ENCODE results near the gene SNRNP25.

Gene SNRNP25

GRCh38 chr16:100989-101388 lies 47.4 kb downstream of the SNRNP25 start:
- H3K4me3 Mint-ChIP-seq: no peak overlapping the region
- H3K27ac Mint-ChIP-seq: no peak overlapping the region
- peaks cover 3 to 6% of the 10 kb centered on the region in 2 donors for H3K4me1 Mint-ChIP-seq (ENCODE audit: low read depth in 2 of 2)
- peaks cover 21% of the 10 kb centered on the region for H3K36me3 Mint-ChIP-seq (ENCODE audit: insufficient read depth)
- no peak for ATAC-seq (replicated peaks)
- H3K9me3 Mint-ChIP-seq: no peaks in the 10 kb centered on the region
- DNase-seq: no peak
- no peaks in the 10 kb centered on the region for H3K27me3 Mint-ChIP-seq

GRCh38 chr16:101586-101985 lies 48.0 kb downstream of the SNRNP25 start:
- no peaks in the 10 kb centered on the region for H3K9me3 Mint-ChIP-seq
- peaks cover 3 to 6% of the 10 kb centered on the region in 2 donors for H3K4me1 Mint-ChIP-seq (ENCODE audit: low read depth in 2 of 2)
- H3K36me3 Mint-ChIP-seq (ENCODE audit: insufficient read depth): peaks cover 21% of the 10 kb centered on the region
- DNase-seq (no peak), ATAC-seq (replicated peaks) (no peak)
- no peak overlapping the region for H3K4me3 Mint-ChIP-seq
- no peaks in the 10 kb centered on the region for H3K27me3 Mint-ChIP-seq
- peak overlapping the region in 1 of 2 donors; percentile 21 for H3K27ac Mint-ChIP-seq

DNA sequence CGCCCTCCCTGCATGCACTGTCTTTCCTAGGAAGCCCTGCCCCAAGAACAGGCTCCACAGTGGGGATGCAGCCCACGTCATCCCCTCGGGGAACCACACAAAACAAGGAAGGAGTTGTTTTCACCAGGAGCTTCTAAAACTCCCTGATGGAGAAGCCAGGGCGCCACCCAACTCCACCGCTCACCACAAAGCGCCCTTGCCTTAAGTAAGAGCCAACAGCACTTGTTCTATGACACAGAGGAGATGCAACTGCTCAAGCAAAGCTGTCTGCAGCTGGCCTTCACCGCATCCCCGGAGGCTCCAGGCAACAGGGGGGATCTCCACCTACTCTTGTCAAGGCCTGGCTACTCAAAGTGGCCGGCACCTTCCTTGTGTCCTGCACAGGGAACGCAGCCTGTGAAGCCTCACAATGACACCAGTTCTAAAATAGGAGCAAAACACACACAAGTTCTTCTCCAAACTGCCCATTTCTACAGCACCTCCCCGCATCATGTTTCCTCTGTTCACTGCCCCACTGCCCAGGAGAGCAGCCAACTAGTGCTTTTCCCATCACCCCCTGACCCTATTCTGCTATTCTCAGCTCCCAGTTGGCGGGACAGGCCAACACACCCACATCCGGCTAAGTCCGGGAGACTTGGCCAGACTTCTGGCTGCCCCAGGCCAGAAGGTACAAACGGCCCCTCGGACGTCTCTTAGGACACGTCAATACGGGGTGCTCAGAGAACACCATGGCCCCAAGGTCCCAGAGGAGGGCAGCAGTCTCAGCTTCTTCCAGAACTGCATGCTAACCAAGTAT lies 48.6 kb downstream of the SNRNP25 start:
- peaks cover 21% of the 10 kb centered on the region for H3K36me3 Mint-ChIP-seq (ENCODE audit: insufficient read depth)
- peak overlapping the region in 1 of 2 donors; percentile 21 for H3K27ac Mint-ChIP-seq
- no peaks in the 10 kb centered on the region for H3K27me3 Mint-ChIP-seq
- H3K9me3 Mint-ChIP-seq: no peaks in the 10 kb centered on the region
- no peak overlapping the region for H3K4me3 Mint-ChIP-seq
- ATAC-seq (replicated peaks) (no peak), DNase-seq (no peak)
- H3K4me1 Mint-ChIP-seq (ENCODE audit: low read depth in 2 of 2): peaks cover 0 to 3% of the 10 kb centered on the region in 2 donors

DNA sequence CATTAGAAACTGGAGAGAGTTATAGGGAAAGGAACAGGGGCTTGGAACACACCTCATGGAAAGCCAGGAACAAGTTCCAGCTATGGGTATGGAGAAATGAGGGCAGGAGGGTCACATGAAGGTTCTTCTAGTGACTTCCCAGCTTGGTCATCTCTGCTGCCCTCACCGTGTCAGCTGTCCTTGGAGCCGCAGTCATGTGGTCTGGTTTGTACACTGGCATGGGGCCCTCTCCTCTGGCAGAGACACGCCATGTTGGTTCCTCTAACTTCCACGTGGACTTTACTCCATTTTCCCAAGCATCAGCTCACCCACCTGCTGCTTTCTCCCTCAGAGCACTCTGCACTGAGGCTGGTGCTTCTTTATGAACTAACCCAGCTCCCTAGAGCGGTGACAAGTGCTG lies 50.7 kb downstream of the SNRNP25 start:
- DNase-seq: no peak
- Mint-ChIP-seq H3K27ac (no peak overlapping the region), H3K9me3 (no peaks in the 10 kb centered on the region), H3K4me1 (ENCODE audit: low read depth in 2 of 2) (no peaks in the 10 kb centered on the region), H3K4me3 (no peak overlapping the region), H3K36me3 (ENCODE audit: insufficient read depth) (peaks cover 34% of the 10 kb centered on the region), H3K27me3 (no peaks in the 10 kb centered on the region)
- no peak for ATAC-seq (replicated peaks)

DNA sequence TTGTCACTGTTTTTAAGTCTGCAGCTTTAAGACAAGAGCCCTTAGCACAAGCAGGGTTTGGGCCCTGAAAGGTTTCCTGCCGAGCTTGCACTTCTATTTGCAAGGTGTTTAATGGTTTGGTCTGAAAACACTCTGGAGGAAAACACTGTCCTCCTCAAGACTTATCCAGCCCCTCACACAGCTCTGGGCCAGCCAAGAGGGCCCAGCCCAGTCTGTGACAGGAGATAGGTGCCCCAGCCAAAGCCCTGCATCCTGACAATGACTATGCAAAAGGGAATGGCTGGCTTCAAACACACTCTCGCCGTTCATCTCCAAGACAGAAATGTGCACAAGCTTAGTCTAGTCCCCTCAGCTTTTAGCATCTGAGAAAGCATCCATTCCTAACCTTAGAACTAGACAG lies 51.3 kb downstream of the SNRNP25 start:
- Mint-ChIP-seq H3K4me3 (no peak overlapping the region), H3K27ac (no peak overlapping the region), H3K36me3 (ENCODE audit: insufficient read depth) (peaks cover 36% of the 10 kb centered on the region), H3K9me3 (no peaks in the 10 kb centered on the region), H3K27me3 (no peaks in the 10 kb centered on the region), H3K4me1 (ENCODE audit: low read depth in 2 of 2) (no peaks in the 10 kb centered on the region)
- no peak for DNase-seq
- no peak for ATAC-seq (replicated peaks)

DNA sequence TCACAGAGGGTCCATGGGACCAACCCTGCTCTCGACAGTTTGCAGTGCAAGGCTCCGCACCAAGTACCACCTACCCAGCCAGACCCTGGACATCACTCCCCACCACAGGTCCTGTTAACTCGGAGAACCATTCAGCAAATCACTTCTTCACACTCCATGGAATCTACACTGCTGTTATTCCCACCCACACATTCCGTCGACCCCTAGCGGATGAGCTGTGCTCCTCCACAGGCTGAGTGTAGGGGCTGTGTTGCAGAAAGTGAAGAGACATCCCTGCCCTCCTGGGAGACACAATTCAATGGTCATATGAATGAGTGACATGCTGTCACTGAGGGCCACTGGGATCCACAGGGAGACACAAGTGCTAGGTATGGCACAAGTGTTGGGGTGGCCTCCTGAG lies 51.9 kb downstream of the SNRNP25 start:
- H3K4me1 Mint-ChIP-seq (ENCODE audit: low read depth in 2 of 2): no peaks in the 10 kb centered on the region
- no peak for ATAC-seq (replicated peaks)

GRCh38 chr16:106623-107324 lies 53.1 kb downstream of the SNRNP25 start:
- ATAC-seq (replicated peaks): peak; percentile 77
- DNase-seq: peak; percentile 50 to 53 (median 52)
- Mint-ChIP-seq H3K27me3 (no peaks in the 10 kb centered on the region), H3K4me1 (ENCODE audit: low read depth in 2 of 2) (no peaks in the 10 kb centered on the region), H3K4me3 (no peak overlapping the region), H3K9me3 (no peaks in the 10 kb centered on the region), H3K36me3 (ENCODE audit: insufficient read depth) (peaks cover 44% of the 10 kb centered on the region), H3K27ac (no peak overlapping the region)

More for the DNA sequence above, 51.9 kb downstream of the SNRNP25 start:
- Mint-ChIP-seq H3K9me3 (no peaks in the 10 kb centered on the region), H3K27ac (no peak overlapping the region), H3K27me3 (no peaks in the 10 kb centered on the region), H3K4me3 (no peak overlapping the region), H3K36me3 (ENCODE audit: insufficient read depth) (peaks cover 35% of the 10 kb centered on the region)
- DNase-seq: no peak
